Transverse colon (tissue), 4 donors: ENCODE data around the gene ZBTB16. TPM values are rescaled to one million over a fixed set of nuclear protein-coding genes. Genes with fewer than 3 reads are reported as not detected.

Experiments
- DNase-seq: peaks from one replicate; pipeline ENCODE4 v3.0.0-alpha.2; 2019
- H3K27ac ChIP-seq, 4 donors: fragments of 200-600 bp; sonication (generic); 2 replicates each; pipeline ENCODE4 v1.5.1; 2016 to 2018; ENCODE audit warnings: inconsistent platforms in 4 of 4
- H3K27me3 ChIP-seq: fragments of 200-600 bp; sonication (generic); 2 replicates; pipeline ENCODE4 v1.5.1; 2017; ENCODE audit warnings: inconsistent platforms
- H3K36me3 ChIP-seq, 4 donors: fragments of 200-600 bp; sonication (generic); 2 replicates each; pipeline ENCODE4 v1.5.1; 2017 to 2019; ENCODE audit warnings: inconsistent platforms in 4 of 4
- H3K4me1 ChIP-seq, 4 donors: fragments of 200-600 bp; sonication (generic); 2 replicates each; pipeline ENCODE4 v1.5.1; 2017 to 2020; ENCODE audit warnings: inconsistent platforms in 4 of 4
- H3K4me3 ChIP-seq, 4 donors: fragments of 200-600 bp; sonication (generic); 1 replicate in 1 of 4; 2 replicates in 3 of 4; pipeline versions ENCODE4 v1.5.1 to v1.6.1; 2017 to 2019; ENCODE audit warnings: inconsistent platforms in 4 of 4
- H3K9me3 ChIP-seq, 2 donors: fragments of 200-600 bp; sonication (generic); 2 replicates each; pipeline ENCODE4 v1.5.1; 2017 to 2019; ENCODE audit warnings: inconsistent platforms in 2 of 2
- CTCF ChIP-seq, 5 experiments: fragments of 200-600 bp in 3 of 5; fragments of 450-650 bp in 2 of 5; sonication (generic) in 3 of 5; IDR thresholded peaks; 1 replicate in 2 of 5; 2 replicates in 3 of 5; pipeline ENCODE4 v1.5.1; 2016 to 2017; ENCODE audit warnings: antibody characterized with exemption in 5 of 5, inconsistent platforms in 3 of 5, mild to moderate bottlenecking in 2 of 5, moderate library complexity in 1 of 5
- EP300 ChIP-seq: sonication (generic); formaldehyde crosslinking; IDR thresholded peaks from one replicate; pipeline ENCODE4 v1.6.1; 2017; ENCODE audit warnings: antibody characterized with exemption, low read depth
- POLR2A ChIP-seq: fragments of 450-650 bp; IDR thresholded peaks from one replicate; pipeline ENCODE4 v1.6.1; 2016; ENCODE audit warnings: antibody characterized with exemption, mild to moderate bottlenecking, moderate library complexity
- POLR2AphosphoS5 ChIP-seq, 3 donors: sonication (generic); formaldehyde crosslinking; IDR thresholded peaks; one replicate each; pipeline ENCODE4 v1.6.1; 2016; ENCODE audit warnings: antibody characterized with exemption in 3 of 3
- WGBS, 2 donors: methylation state at CpG; one replicate each; pipeline ENCODE4 v1.1.5; 2018; ENCODE audit warnings: low coverage in 1 of 2; 5-methylcytosine and 5-hydroxymethylcytosine counted together
- in situ Hi-C, 4 donors: fragments of 200-750 bp; cut with MboI; loops; one replicate each; pipeline versions ENCODE4 v1.15.0 to v1.15.1; 2017; ENCODE audit warnings: low sequenced_read_pairs in 3 of 4, low pct_ligation_motif_present in 1 of 4, low pct_unique_long_range_greater_than_20kb in 1 of 4
- intact Hi-C: fragments of 100-400 bp; cut with DNase I; formaldehyde crosslinking; loops from one replicate; pipeline ENCODE4 v1.15.1; 2023; ENCODE audit warnings: low total_unique reads
- total RNA-seq, 4 donors: library from RNA; depleted of rRNA; stranded (reverse); fragments of >200 nt; gene quantifications; one replicate each; pipeline ENCODE4 v1.1.0, GENCODE V29; 2016

Gene ZBTB16
- total RNA-seq, 4 donors from 2014 or later, result 108 to 271 (median 155) TPM

DNA sequence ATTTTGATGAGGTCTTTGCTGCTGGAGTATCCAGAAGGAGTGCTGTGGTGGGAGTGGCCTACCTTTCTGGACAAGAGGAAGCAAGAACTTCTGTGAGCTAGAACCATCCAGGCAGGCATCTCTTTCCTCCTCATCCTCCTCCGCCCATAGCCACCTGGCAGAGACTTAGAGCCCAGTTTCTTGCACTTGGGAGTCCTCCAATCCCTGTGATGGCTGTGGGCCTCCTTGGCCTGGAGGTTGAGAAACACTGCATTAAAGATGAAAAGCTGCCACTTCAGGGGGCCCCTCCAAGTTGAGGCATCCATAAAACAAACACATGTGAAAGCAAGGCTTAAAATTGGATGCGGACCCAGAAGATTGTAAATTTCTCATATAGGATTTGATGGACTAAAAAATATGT, 110.3 kb downstream of the ZBTB16 start:
- Histone ChIP-seq H3K27ac (peak overlapping the region; percentile 94 to 96 (median 96)), H3K9me3 (no peaks in the 10 kb centered on the region), H3K4me3 (no peak overlapping the region), H3K27me3 (no peaks in the 10 kb centered on the region), H3K36me3 (no peaks in the 10 kb centered on the region), H3K4me1 (peaks cover 95 to 100% (median 97%) of the 10 kb centered on the region in 4 donors)
- no peak for DNase-seq
- in situ Hi-C loops, result no loop called here
- TF ChIP-seq EP300 (no peak), CTCF (IDR thresholded peaks at IDR 0.05) (no peak), POLR2AphosphoS5 (IDR thresholded peaks at IDR 0.05) (no peak), POLR2A (no peak)
- intact Hi-C loops, result no loop called here
- 95% methylated on average over 2 of the region's 2 CpGs; no CpG with 5 or more reads in 1 of the 2 donors for WGBS, 2 donors

- 86 to 87% methylated on average over 2 to 10 of the region's 10 CpGs for WGBS, 2 donors
- TF ChIP-seq EP300, result no peak
- TF ChIP-seq POLR2A, result no peak
- no peak for TF ChIP-seq POLR2AphosphoS5 (IDR thresholded peaks at IDR 0.05)
- TF ChIP-seq CTCF (IDR thresholded peaks at IDR 0.05), result no peak
- Histone ChIP-seq H3K27ac (peak overlapping the region; percentile 94 to 96 (median 96)), H3K9me3 (no peaks in the 10 kb centered on the region), H3K27me3 (no peaks in the 10 kb centered on the region), H3K36me3 (no peaks in the 10 kb centered on the region), H3K4me1 (peaks cover 95 to 100% (median 97%) of the 10 kb centered on the region in 4 donors), H3K4me3 (no peak overlapping the region)
- no peak for DNase-seq
- in situ Hi-C loops (no loop called here), intact Hi-C loops (no loop called here)
Measured at GRCh38 chr11:114170226-114170625, 110.7 kb downstream of the ZBTB16 start.

- H3K4me1 ChIP-seq, result peaks cover 95 to 100% (median 98%) of the 10 kb centered on the region in 4 donors
- peak; percentile 79 for DNase-seq
- intact Hi-C loops (no loop called here), in situ Hi-C loops (no loop called here)
- no peaks in the 10 kb centered on the region for H3K27me3 ChIP-seq
- H3K9me3 ChIP-seq, result no peaks in the 10 kb centered on the region
- 60 to 83% methylated on average over 3 to 14 of the region's 15 CpGs for WGBS, 2 donors
- TF ChIP-seq POLR2AphosphoS5 (IDR thresholded peaks at IDR 0.05) (peak; percentile 56 to 79 (median 75)), EP300 (peak; percentile 95), POLR2A (no peak), CTCF (IDR thresholded peaks at IDR 0.05) (no peak)
- no peaks in the 10 kb centered on the region for H3K36me3 ChIP-seq
- no peak overlapping the region for H3K4me3 ChIP-seq
- H3K27ac ChIP-seq, result peak overlapping the region; percentile 94 to 96 (median 96)
Measured at GRCh38 chr11:114171257-114172054, 111.9 kb downstream of the ZBTB16 start.

DNA sequence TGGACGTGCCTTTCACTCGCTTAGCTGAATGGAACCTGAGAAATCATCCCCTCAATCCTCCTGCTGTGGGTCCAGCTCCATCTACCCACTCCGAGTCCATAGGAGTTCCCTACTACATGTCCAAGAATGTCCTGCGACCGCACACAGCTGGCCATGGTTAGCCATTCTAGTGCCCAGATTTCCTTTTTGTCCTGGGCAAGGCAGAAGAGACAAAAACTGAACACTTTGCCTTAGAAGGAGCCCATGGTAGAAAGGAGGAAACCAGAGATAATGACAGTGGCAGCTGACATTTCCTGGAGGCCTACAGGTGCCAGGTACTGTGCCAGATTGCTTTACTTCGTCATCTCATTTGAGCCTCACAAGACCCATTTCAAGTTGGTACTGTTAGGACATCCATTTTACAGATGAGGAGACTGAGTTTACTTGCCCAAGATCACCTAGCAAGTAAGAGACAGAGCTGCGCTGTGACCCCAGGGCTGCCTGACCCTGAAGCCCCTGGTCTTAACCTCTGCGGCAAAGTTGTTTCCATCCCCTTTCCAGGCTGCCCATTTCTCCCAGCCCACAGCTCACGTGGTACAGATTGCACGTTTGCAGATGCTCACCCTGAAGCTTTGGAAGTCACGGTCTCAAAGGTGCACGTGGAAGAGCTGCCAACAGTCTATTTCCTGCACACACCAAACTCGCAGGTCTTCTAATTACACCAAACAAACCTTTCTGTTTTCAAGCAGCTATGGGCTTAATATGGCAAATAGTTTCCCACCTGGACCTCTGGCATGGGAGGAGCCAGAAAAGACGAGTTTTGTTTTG, 112.7 kb downstream of the ZBTB16 start:
- peak overlapping the region; percentile 94 to 96 (median 96) for H3K27ac ChIP-seq
- in situ Hi-C loops, result no loop called here
- H3K4me3 ChIP-seq, result no peak overlapping the region
- peaks cover 97 to 100% (median 100%) of the 10 kb centered on the region in 4 donors for H3K4me1 ChIP-seq
- no peak for TF ChIP-seq EP300
- TF ChIP-seq POLR2A, result no peak
- no peak for TF ChIP-seq POLR2AphosphoS5 (IDR thresholded peaks at IDR 0.05)
- no peak for TF ChIP-seq CTCF (IDR thresholded peaks at IDR 0.05)
- intact Hi-C loops, result no loop called here
- WGBS, 2 donors, result 67 to 92% methylated on average over 2 to 14 of the region's 14 CpGs
- H3K9me3 ChIP-seq, result no peaks in the 10 kb centered on the region
- DNase-seq, result no peak
- no peaks in the 10 kb centered on the region for H3K27me3 ChIP-seq
- no peaks in the 10 kb centered on the region for H3K36me3 ChIP-seq
